NCI-H2029 treated with DMSO at 0.1 percent for 48 hours (cell line): ENCODE measurements around the gene EYS.
"Not testable (repeated sequence)": the region's sequence is repeated elsewhere in the genome, so short reads cannot be mapped to it uniquely, and the experiment has no call there.

Experiments used
- DNase-seq: peaks from one replicate; lab custom pipeline; 2025; lab: John Stamatoyannopoulos, UW

Gene EYS

GRCh38 chr6:63963769-63964315 is 1743.2 kb downstream of the EYS start:
- DNase-seq: no peak

- not testable (repeated sequence) for DNase-seq
These were observed 1753.5 kb downstream of the EYS start for GRCh38 chr6:63953336-63954021.

- no peak for DNase-seq
These were observed 1759.1 kb downstream of the EYS start for GRCh38 chr6:63947792-63948529.

- no peak for DNase-seq
These were observed 1761.0 kb downstream of the EYS start for GRCh38 chr6:63945987-63946386.

- DNase-seq: no peak
These were observed 1763.2 kb downstream of the EYS start for GRCh38 chr6:63943826-63944225.

GRCh38 chr6:63941747-63942470 is 1765.1 kb downstream of the EYS start:
- DNase-seq: no peak

GRCh38 chr6:63940056-63940455 is 1767.0 kb downstream of the EYS start:
- no peak for DNase-seq

GRCh38 chr6:63936399-63936798 is 1770.6 kb downstream of the EYS start:
- no peak for DNase-seq

GRCh38 chr6:63935732-63936131 is 1771.3 kb downstream of the EYS start:
- no peak for DNase-seq

GRCh38 chr6:63933948-63934347 is 1773.1 kb downstream of the EYS start:
- not testable (repeated sequence) for DNase-seq

GRCh38 chr6:63930848-63931247 is 1776.2 kb downstream of the EYS start:
- DNase-seq: no peak

- DNase-seq: no peak
These were observed 1777.9 kb downstream of the EYS start for GRCh38 chr6:63929111-63929510.

- no peak for DNase-seq
These were observed 1778.4 kb downstream of the EYS start for GRCh38 chr6:63928613-63929012.

- DNase-seq: no peak
These were observed 1779.8 kb downstream of the EYS start for GRCh38 chr6:63926950-63927927.

- no peak for DNase-seq
These were observed 1780.7 kb downstream of the EYS start for GRCh38 chr6:63926258-63926780.

GRCh38 chr6:63923139-63923739 is 1783.8 kb downstream of the EYS start:
- no peak for DNase-seq

GRCh38 chr6:63919556-63920110 is 1787.4 kb downstream of the EYS start:
- no peak for DNase-seq

- no peak for DNase-seq
These were observed 1794.1 kb downstream of the EYS start for GRCh38 chr6:63912887-63913286.

- DNase-seq: no peak
These were observed 1796.0 kb downstream of the EYS start for GRCh38 chr6:63910863-63911551.
